ENCODE results near the gene UBAC1. TPM values are rescaled to one million over a fixed set of nuclear protein-coding genes. Genes with fewer than 3 reads are reported as not detected.

UBAC1 gene
- polyA plus RNA-seq, 1 of the 3 experiments (the other 2 are of a cell fraction), result 67.7 TPM

GRCh38 chr9:136003411-136004218 lies 42.4 kb upstream of the UBAC1 start:
- ChIA-PET POLR2A (no interaction called here), CTCF (interaction anchor here (1.3 kb wide), 1 partner anchor 86 kb away, joined by 3 read pairs; no protein-coding TSS in a partner anchor)
- Histone ChIP-seq H3K9me3 (no peaks in the 10 kb centered on the region), H3K9ac (no peak overlapping the region), H3K4me1 (ENCODE audit: control insufficient read depth in 1 of 2, insufficient read depth in 2 of 2, low read depth in 1 of 2, low read length in 1 of 2) (peaks cover 9 to 18% of the 10 kb centered on the region in 2 experiments; a peak in 2 of 4 replicates), H4K20me1 (ENCODE audit: insufficient read depth) (peaks cover 7% of the 10 kb centered on the region), H3K4me3 (ENCODE audit: low read depth in 2 of 2, low read length in 1 of 2) (no peak overlapping the region), H3F3A (replicated peaks; ENCODE audit: insufficient read depth) (peaks cover 2% of the 10 kb centered on the region), H3K9me2 (no peaks in the 10 kb centered on the region), H2AFZ (ENCODE audit: low read depth) (no peak overlapping the region), H3K27ac (ENCODE audit: low read depth in 2 of 2, low read length in 1 of 2) (no peak overlapping the region), H3K79me2 (ENCODE audit: insufficient read depth) (peaks cover 5% of the 10 kb centered on the region; the same call in 1 of the 2 replicates), H3K4me2 (no peak overlapping the region), H3K36me3 (replicated peaks in 1 of 2; ENCODE audit: control insufficient read depth in 1 of 2, insufficient read depth in 2 of 2, low read length in 1 of 2) (peaks cover 0 to 3% of the 10 kb centered on the region in 2 experiments), H3K27me3 (ENCODE audit: insufficient read depth) (no peaks in the 10 kb centered on the region)
- DNase-seq, result no peak
- 83% methylated on average over 11 of the region's 15 CpGs for WGBS (ENCODE audit: low lambda C conversion rate)
- no peak for TF ChIP-seq EZH2phosphoT487 (IDR thresholded peaks at IDR 0.05; ENCODE audit: borderline replicate concordance, low read depth)
- no peak for TF ChIP-seq JUND (IDR thresholded peaks at IDR 0.05)
- no peak for TF ChIP-seq ELF1 (IDR thresholded peaks at IDR 0.05)
- TF ChIP-seq REST (IDR thresholded peaks at IDR 0.05; ENCODE audit: low read depth, low read length), result no peak
- TF ChIP-seq CHD2 (IDR thresholded peaks at IDR 0.05; ENCODE audit: low read length, partially characterized antibody), result no peak
- TF ChIP-seq SMC3 (IDR thresholded peaks at IDR 0.05; ENCODE audit: low read depth, low read length), result no peak
- no peak for TF ChIP-seq EP300 (IDR thresholded peaks at IDR 0.05; ENCODE audit: borderline replicate concordance in 1 of 2, low read depth in 1 of 2, low read length in 1 of 2)
- no peak for TF ChIP-seq FOSL2 (IDR thresholded peaks at IDR 0.05; ENCODE audit: borderline replicate concordance, low read depth)
- TF ChIP-seq TEAD4 (IDR thresholded peaks at IDR 0.05; ENCODE audit: borderline replicate concordance, insufficient read depth), result no peak
- TF ChIP-seq NFIC (IDR thresholded peaks at IDR 0.05; ENCODE audit: borderline replicate concordance), result no peak
- TF ChIP-seq MAX (IDR thresholded peaks at IDR 0.05; ENCODE audit: low read depth), result no peak
- TF ChIP-seq ZBTB33 (IDR thresholded peaks at IDR 0.05; ENCODE audit: borderline replicate concordance, low read depth), result no peak
- no peak for TF ChIP-seq GABPA (IDR thresholded peaks at IDR 0.05; ENCODE audit: low read depth)
- TF ChIP-seq, protein P1, sequence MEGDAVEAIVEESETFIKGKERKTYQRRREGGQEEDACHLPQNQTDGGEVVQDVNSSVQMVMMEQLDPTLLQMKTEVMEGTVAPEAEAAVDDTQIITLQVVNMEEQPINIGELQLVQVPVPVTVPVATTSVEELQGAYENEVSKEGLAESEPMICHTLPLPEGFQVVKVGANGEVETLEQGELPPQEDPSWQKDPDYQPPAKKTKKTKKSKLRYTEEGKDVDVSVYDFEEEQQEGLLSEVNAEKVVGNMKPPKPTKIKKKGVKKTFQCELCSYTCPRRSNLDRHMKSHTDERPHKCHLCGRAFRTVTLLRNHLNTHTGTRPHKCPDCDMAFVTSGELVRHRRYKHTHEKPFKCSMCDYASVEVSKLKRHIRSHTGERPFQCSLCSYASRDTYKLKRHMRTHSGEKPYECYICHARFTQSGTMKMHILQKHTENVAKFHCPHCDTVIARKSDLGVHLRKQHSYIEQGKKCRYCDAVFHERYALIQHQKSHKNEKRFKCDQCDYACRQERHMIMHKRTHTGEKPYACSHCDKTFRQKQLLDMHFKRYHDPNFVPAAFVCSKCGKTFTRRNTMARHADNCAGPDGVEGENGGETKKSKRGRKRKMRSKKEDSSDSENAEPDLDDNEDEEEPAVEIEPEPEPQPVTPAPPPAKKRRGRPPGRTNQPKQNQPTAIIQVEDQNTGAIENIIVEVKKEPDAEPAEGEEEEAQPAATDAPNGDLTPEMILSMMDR (IDR thresholded peaks at IDR 0.05), result no peak
- TF ChIP-seq TAF1 (IDR thresholded peaks at IDR 0.05; ENCODE audit: borderline replicate concordance, low read depth, low read length), result no peak
- TF ChIP-seq, protein P2, sequence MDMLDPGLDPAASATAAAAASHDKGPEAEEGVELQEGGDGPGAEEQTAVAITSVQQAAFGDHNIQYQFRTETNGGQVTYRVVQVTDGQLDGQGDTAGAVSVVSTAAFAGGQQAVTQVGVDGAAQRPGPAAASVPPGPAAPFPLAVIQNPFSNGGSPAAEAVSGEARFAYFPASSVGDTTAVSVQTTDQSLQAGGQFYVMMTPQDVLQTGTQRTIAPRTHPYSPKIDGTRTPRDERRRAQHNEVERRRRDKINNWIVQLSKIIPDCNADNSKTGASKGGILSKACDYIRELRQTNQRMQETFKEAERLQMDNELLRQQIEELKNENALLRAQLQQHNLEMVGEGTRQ (IDR thresholded peaks at IDR 0.05; ENCODE audit: borderline replicate concordance, low read depth, low read length), result no peak
- no peak for TF ChIP-seq POLR2AphosphoS5 (IDR thresholded peaks at IDR 0.05; ENCODE audit: low read depth, low read length)

Data from SK-N-SH (cell line).